Ramos (cell line): ENCODE measurements around the gene OR6M1.

Experiments used
- in situ Hi-C: fragments of 300-500 bp; cut with MboI; formaldehyde crosslinking; loops from one replicate; pipeline ENCODE4 v1.14.3; 2022; ENCODE audit warnings: low sequenced_read_pairs; ENCODE audit not compliant: unreplicated experiment

OR6M1 gene

DNA sequence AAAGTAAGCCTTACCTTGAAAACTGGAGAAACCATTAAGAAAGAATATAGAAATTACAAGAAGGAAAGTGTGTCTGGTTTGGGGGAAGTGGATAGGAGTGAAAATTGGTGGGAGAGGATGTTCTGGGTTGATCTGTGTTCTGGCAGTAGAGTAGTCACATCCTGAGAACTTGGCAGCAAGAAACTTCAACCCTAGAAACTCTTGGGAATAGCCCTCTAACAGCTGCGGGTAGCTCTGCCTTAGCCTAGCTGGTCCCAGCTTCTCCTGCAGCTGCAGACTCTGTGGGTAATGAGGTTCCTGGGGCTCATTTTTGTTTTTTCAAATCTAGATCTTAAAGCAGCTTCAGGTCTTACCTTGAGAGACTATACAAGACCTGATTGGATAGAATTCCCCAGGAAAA is 27.6 kb downstream of the OR6M1 start:
- in situ Hi-C loops: no loop called here

DNA sequence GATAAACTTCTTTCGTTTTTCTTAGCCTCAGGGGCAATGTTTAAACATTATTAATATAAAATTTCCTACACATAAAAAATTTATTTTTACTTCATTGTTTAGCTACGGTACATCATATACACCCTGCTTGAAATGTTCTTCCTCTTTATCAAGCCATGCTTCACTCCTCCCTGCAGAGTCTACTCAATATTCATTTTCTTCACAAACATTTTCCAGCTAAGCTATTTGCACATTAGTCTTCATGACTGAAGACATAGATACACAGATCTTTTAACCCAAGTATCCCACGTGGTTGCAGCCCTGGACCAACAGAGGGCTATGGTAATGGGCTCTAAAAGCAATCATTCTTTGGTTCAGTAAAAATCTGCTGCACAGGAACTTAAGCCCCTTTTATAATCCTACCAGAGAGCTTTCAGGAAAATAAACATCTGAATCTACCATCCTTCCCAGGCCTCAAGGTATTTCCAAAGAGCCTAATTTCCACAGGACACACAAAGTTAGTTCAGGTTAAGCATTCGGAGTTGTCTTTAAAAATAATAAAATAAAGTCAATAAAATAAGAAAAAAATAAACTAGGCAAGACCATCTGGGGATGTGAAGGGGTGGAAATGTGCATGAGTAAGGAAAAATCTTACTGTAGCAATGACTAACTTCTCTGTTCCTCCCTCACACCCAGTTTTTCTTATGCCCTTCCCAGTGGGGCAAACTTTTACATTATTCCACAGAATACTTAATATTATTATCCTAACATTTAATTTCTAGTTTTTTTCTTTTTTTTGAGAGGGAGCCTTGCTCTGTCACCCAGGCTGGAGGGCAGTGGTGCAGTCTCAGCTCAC is 30.2 kb downstream of the OR6M1 start:
- in situ Hi-C loops: no loop called here

DNA sequence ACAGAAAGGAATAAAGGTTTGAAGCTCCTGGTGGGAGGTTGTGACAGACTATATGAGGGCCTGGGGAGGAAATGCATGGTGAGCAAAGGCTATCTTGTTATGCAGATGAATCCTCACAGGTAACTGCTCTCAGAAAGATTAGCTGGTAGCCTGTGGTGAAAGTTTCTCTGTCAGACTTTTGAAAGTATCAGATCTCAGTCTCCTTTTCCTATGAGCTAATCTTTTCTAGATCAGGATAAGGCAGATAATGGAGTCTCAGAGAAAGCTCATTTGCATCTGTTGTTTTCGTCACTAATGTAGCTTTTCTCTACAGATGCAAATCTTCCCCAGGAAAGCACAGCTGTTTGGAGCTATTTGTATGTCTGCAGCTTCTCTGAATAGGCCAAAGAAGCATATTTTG is 30.9 kb downstream of the OR6M1 start:
- in situ Hi-C loops: no loop called here

DNA sequence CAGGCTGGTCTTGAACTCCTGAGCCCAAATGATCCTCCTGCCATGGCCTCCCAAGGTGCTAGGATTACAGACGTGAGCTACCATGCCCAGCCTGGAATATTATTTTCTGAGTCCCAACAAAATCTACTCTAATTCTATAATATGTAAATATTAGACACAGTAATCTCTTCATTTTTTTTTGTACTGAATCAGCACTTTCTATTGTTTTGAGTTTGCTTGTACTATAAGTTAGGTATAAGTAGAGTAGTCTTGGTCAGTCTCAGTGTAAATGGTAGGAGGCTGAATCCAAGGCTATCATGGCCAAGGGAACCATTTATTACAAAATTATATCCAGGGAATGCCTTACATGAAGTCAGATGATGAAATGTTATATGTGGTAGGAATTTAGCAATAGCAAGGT is 32.2 kb downstream of the OR6M1 start:
- in situ Hi-C loops: no loop called here

DNA sequence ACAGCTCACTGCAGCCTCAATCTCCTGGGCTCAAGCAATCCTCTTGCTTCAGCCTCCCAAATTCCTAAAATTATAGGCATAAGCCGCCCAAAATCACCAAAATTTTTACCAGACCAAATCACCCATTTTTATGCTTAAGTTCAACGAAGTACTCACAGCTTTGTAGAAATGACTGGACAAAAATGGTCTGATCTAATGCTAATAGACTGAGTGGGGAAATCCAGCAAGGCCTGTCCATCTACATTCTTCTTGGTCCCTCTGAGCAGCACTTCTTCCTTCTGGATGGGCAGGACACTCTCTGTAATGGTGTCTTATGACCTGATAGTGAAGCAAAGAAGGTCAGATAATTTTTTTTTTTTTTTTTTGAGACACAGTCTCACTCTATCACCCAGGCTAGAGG is 33.1 kb downstream of the OR6M1 start:
- in situ Hi-C loops: no loop called here

DNA sequence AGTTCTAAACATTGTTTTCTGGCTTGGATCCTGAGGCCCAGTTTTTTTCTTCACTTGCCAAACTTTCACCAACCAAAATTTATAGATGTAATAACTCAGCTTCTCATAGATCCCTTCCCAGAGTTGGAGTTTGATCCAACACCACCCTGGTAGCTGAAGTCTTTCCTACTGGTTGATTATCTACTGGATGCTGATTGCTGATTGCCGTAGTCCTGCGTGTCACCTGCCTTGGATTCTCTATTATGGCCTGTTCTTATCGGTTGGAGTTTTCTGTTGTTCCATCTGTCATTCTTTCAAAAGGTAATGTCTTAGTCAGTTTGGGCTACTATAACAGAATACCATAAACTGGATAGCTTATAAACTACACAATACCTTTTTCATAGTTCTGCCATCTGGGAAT is 34.5 kb downstream of the OR6M1 start:
- in situ Hi-C loops: no loop called here

DNA sequence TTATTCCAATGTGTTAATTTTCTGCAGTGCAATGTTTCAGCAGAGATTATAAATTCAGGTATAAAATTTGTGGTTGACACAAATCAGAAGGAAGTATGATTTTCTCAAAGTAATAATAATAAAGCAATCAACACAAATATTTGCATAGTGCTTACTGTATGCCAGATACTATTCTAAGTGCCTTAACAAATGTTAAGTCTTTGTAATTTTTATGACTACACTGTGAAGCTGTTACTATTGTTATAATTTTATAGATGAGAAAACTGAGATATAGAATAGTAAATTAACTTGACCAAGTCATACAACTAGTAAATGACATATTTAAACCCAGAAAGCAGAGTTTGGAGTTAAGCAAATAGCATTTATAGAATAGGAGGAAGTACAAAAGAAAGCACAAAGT is 35.4 kb downstream of the OR6M1 start:
- in situ Hi-C loops: no loop called here

DNA sequence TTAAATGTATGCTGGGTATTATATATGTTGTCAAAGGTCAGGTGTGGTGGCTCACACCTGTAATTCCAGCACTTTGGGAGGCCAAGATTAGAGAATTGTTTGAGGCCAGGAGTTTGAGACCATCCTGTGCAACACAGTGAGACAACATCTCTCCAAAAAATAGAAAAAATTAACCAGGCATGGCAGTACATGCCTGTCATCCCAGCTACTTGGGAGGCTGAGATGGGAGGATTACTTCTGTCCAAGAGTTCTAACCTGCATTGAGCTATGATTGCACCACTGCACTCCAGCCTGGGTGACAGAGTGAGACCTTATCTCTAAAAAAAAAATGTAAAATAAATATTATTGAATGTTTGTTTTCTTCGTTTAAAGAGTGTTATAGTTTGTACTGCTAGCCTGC is 40.5 kb downstream of the OR6M1 start:
- in situ Hi-C loops: no loop called here

DNA sequence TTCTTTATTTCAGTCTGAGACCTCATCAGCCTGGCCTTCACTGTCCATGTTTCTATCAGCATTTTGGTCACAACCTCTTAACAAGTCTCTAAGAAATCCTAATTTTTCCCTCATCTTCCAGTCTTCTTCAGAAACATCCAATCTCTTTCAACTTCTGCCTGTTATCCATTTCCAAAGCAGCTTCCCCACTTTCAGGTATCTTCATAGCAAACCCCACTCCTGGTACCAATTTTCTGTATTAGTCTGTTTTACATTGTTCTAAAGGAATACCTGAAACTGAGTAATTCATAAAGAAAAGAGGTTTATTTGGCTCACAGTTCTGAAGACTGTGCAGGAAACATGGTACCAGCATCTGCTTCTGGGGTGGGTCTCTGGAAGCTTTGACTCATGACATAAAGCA is 43.7 kb downstream of the OR6M1 start:
- in situ Hi-C loops: no loop called here

DNA sequence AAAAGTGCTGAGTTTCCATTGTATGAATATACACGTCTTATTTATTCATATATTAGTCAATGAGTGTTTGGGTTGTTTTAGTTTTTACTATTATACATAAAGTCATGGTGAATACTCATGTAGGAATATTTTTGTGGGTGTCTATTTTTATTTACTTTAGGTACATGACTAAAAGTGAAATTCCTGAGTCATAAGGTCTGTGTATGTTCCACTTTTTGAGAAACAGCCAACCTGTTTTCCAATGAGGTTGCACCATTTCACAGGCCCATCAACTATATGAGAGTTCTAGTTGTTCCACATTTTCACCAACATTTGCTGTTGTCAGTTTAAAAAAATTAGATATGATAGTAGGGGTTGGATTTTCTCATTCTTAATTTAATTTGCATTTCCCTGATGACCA is 45.3 kb downstream of the OR6M1 start:
- in situ Hi-C loops: no loop called here

DNA sequence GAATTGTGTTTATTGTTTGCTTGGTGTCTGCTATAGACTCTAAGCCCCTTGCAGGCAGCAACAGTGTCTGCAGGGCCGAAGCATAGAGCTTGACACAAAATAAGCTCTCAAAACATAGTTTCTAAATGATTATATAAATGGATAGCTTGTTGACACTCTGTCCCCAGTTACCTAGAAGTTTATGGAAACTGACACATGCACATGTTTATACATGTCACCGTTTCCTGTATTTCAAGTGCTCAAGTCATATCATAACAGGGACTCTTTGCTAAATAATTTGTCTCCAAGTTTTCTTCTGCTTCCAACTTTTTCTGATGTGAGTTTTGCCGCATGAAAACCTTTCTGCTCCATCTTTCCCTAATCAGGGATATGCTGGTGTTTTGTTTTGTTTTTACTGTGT is 48.2 kb downstream of the OR6M1 start:
- in situ Hi-C loops: no loop called here

DNA sequence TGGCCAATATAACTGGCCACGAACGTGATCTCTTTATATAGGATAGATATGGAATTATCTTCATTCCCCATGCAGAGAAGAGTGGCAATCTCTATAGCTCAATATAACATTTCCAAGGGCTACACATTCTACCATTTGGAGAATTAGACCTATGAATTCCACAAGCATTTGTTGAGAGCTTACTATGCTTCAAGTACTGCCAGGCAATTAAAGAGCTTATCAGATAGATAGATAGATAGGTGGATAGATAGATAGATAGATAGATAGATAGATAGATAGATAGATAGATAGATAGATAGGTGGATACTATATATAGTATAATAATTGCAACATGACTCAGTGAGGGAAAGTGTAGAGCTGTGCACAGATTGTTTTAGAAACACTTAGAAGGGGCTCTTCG is 50.3 kb downstream of the OR6M1 start:
- in situ Hi-C loops: no loop called here
